ENCODE results near the gene RAMP2.

DNA sequence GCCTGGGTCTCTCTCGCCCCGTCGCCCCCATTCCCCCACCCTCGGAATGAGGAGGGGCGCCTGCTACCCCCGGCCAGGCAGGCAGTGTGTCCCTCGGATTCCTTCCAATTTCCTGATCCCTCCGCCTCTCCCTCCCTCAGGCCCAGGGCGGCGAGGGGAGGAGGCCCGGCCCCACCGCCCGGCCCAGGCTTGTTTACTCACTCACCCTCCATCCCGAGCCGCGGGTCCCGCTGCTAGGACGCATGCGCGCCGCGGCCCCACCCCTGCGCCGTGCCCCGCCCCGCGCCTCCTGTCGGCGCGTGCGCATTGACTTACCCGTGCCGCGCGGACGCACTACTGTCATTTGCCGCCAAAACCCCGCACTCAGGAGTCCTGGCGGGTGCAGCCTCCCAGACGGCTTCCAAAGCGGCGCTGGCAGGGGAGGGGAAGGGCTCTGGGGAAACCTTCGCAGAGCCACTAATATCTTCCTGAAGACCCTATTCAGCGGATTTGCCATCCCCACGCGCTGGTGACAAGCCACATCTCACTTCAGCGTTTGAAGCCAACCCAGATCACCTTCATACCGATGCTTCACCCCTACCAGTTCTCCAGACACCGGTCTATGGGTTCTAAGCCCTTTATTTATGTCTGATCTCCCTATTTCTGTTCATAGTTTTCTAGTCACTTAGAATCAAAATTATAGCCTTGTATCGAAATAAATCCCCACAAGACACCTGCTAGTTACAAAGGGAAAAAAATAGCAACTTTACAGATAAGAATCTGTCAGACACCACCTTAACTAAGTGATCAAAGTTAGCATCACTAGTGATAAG, 16.0 kb upstream of the RAMP2 start, which contains the start of gene EZH1:
- TF ChIP-seq ZNF274 (IDR thresholded peaks at IDR 0.05; ENCODE audit: low read depth, low read length) = no peak
- no peak for TF ChIP-seq YY1 (IDR thresholded peaks at IDR 0.05; ENCODE audit: insufficient read depth, insufficient read length)

All from NT2/D1 (cell line).